Measurements from ENCODE around the gene OR52I1.

DNA sequence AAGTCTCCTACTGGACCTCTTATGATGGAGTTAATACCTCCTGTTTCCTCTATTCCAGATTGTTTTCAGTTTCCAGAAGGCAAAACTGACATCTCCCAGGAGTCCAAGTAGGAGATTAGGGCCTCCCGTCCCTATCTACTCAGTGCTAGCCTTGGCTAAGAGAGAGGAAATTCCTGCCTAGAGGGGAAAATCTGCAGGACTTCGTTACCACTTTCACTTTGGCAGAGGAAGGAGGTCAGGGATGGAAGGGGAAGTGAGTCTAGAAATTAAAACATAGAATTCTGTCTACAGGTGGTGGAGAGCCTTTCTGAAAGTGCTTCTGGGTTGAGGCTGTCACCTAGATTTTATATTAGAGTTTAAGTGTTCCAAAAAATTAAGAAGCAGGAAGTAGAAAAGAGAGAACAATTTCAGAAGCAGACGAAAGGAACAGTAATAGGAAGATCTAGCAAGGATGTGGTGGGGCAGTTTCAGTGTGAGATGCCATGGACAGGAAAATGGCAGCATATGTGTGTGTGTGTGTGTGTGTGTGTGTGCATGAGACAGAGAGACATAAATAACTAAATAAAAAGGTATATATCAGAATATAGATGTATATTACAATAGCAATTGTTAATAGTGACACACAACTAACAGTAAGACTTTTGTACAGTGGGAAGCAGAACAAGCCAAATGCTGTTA lies 16.6 kb downstream of the OR52I1 start:
- TF ChIP-seq EZH2phosphoT487 (IDR thresholded peaks at IDR 0.05; ENCODE audit: insufficient read depth, low read depth): no peak
- TF ChIP-seq EZH2 (IDR thresholded peaks at IDR 0.05; ENCODE audit: insufficient read depth, poor library complexity, severe bottlenecking): no peak

Data from GM23248 (cell line).